OCI-LY7 (cell line): ENCODE results near the gene RBM38. TPM values are rescaled to one million over a fixed set of nuclear protein-coding genes. Genes with fewer than 3 reads are reported as not detected.

ENCODE experiments used
- BruUV-seq: library from RNA; stranded (reverse); fragments of 400-500 nt; replicated peaks from 2 replicates; lab custom pipeline; 2021; lab: Mats Ljungman, UMichigan
- CTCF ChIA-PET: fragments of 300-600 bp; sonication (Branson Sonifier 250); formaldehyde crosslinking; loops from one replicate; lab custom pipeline; 2022; ENCODE audit warnings: antibody characterized with exemption; ENCODE audit not compliant: unreplicated experiment; lab: Charles Lee
- POLR2A ChIA-PET: fragments of 300-600 bp; sonication (Branson Sonifier 250); formaldehyde crosslinking; loops from one replicate; lab custom pipeline; 2022; ENCODE audit warnings: antibody characterized with exemption; lab: Charles Lee
- DNase-seq: peaks from one replicate; pipeline ENCODE4 v3.0.0-alpha.2; 2015; ENCODE audit warnings: low spot score
- H2AFZ ChIP-seq: fragments of 200-600 bp; sonication (generic), shearing (Covaris generic); 2 replicates; pipeline ENCODE4 v1.6.1; 2014; ENCODE audit warnings: mild to moderate bottlenecking, antibody characterized with exemption, low read length, moderate library complexity
- H3K27ac ChIP-seq: fragments of 200-600 bp; sonication (generic); 2 replicates; pipeline ENCODE4 v1.5.1; 2014; ENCODE audit warnings: mixed run types, low read depth, mild to moderate bottlenecking, moderate library complexity, low read length, inconsistent platforms; ENCODE audit not compliant: poor library complexity, severe bottlenecking
- H3K36me3 ChIP-seq: fragments of 200-600 bp; sonication (generic); 2 replicates; pipeline ENCODE4 v1.6.1; 2014; ENCODE audit warnings: mild to moderate bottlenecking, antibody characterized with exemption, low read length, moderate library complexity, mixed read lengths; ENCODE audit not compliant: insufficient read depth
- H3K4me1 ChIP-seq: fragments of 200-600 bp; sonication (generic); 2 replicates; pipeline ENCODE4 v1.5.1; 2014; ENCODE audit warnings: mild to moderate bottlenecking, low read length; ENCODE audit not compliant: insufficient read depth, poor library complexity, severe bottlenecking
- H3K4me2 ChIP-seq: fragments of 200-600 bp; sonication (generic); 2 replicates; pipeline ENCODE4 v1.6.1; 2014; ENCODE audit warnings: mild to moderate bottlenecking, low read length
- H3K4me3 ChIP-seq: fragments of 200-600 bp; sonication (generic); 2 replicates; pipeline ENCODE4 v1.5.1; 2014; ENCODE audit warnings: mild to moderate bottlenecking, low read depth, low read length; ENCODE audit not compliant: poor library complexity, severe bottlenecking
- H3K79me2 ChIP-seq: fragments of 200-600 bp; sonication (generic); 2 replicates; pipeline ENCODE4 v1.6.1; 2016; ENCODE audit warnings: low read depth, mild to moderate bottlenecking, low read length, moderate library complexity, mixed read lengths; ENCODE audit not compliant: insufficient read depth
- H3K9me2 ChIP-seq: fragments of 200-600 bp; sonication (generic); 2 replicates; pipeline ENCODE4 v1.6.1; 2016; ENCODE audit warnings: mild to moderate bottlenecking, low read length, mixed read lengths; ENCODE audit not compliant: insufficient read depth
- H3K9me3 ChIP-seq: fragments of 200-600 bp; sonication (generic); 2 replicates; pipeline ENCODE4 v1.6.1; 2014; ENCODE audit warnings: mild to moderate bottlenecking, mixed run types, low read length, mixed read lengths
- H4K20me1 ChIP-seq: fragments of 200-600 bp; sonication (generic); 2 replicates; pipeline ENCODE4 v1.6.1; 2014; ENCODE audit warnings: mild to moderate bottlenecking, antibody characterized with exemption, low read length, moderate library complexity, mixed read lengths; ENCODE audit not compliant: insufficient read depth
- CTCF ChIP-seq: fragments of 200-600 bp; sonication (generic); conservative IDR thresholded peaks from 2 replicates; pipeline ENCODE4 v1.5.1; 2014; ENCODE audit warnings: mild to moderate bottlenecking, antibody characterized with exemption, low read length, moderate library complexity, mixed read lengths
- EZH2phosphoT487 ChIP-seq: fragments of 200-600 bp; sonication (generic); IDR thresholded peaks from 2 replicates; pipeline ENCODE4 v1.6.1; 2018; ENCODE audit warnings: low read depth, borderline replicate concordance, mild to moderate bottlenecking, mixed run types, antibody characterized with exemption, low read length, moderate library complexity, mixed read lengths
- intact Hi-C: fragments of 100-400 bp; cut with micrococcal nuclease; formaldehyde crosslinking; loops from one replicate; pipeline ENCODE4 v1.10.0; 2022; ENCODE audit not compliant: unreplicated experiment
- total RNA-seq, 2 experiments: library from RNA; depleted of rRNA in 1 of 2; stranded (reverse); fragments of >200 nt in 1 of 2; shearing (Covaris generic) in 1 of 2; gene quantifications; 2 replicates each; pipeline ENCODE4 v1.2.3, GENCODE V29; 2014 to 2022

RBM38 gene
- total RNA-seq, 2 experiments from 2014 or later = 119 to 174 TPM

- BruUV-seq = no TSS peak
- intact Hi-C loops = no loop called here
- TF ChIP-seq CTCF (no peak), EZH2phosphoT487 (no peak)
- Histone ChIP-seq H3K4me2 (no peak overlapping the region), H3K79me2 (no peaks in the 10 kb centered on the region), H3K9me2 (no peaks in the 10 kb centered on the region), H3K27ac (no peak overlapping the region), H3K36me3 (no peaks in the 10 kb centered on the region), H4K20me1 (no peaks in the 10 kb centered on the region), H3K4me1 (peaks cover 29% of the 10 kb centered on the region), H2AFZ (no peak overlapping the region), H3K4me3 (no peak overlapping the region), H3K9me3 (no peaks in the 10 kb centered on the region)
- ChIA-PET CTCF (no interaction called here), POLR2A (no interaction called here)
- DNase-seq = no peak
Measured at GRCh38 chr20:57422254-57422653, 31.1 kb downstream of the RBM38 start.

- CTCF ChIA-PET = interaction anchor here (0.6 to 1.2 kb wide), 3 partner anchors 9 to 1602 kb away, joined by 3 to 5 read pairs (median 4); no protein-coding TSS in a partner anchor
- Histone ChIP-seq H3K4me3 (peak overlapping the region; percentile 51), H3K9me2 (no peaks in the 10 kb centered on the region), H3K79me2 (no peaks in the 10 kb centered on the region), H3K36me3 (no peaks in the 10 kb centered on the region), H3K4me2 (peak overlapping the region; percentile 69), H2AFZ (peak overlapping the region; percentile 53; the same call in 1 of the 2 replicates), H3K27ac (peak overlapping the region; percentile 53), H3K4me1 (peaks cover 50% of the 10 kb centered on the region), H3K9me3 (no peaks in the 10 kb centered on the region), H4K20me1 (no peaks in the 10 kb centered on the region)
- BruUV-seq = no TSS peak
- intact Hi-C loops = no loop called here
- DNase-seq = peak; percentile 84
- TF ChIP-seq CTCF = no peak; the same call in 1 of the 2 replicates
- TF ChIP-seq EZH2phosphoT487 = no peak
- POLR2A ChIA-PET = interaction anchor here (0.6 to 3.4 kb wide), 3 partner anchors 19 to 48 kb away, joined by 3 to 11 read pairs (median 4); no protein-coding TSS in a partner anchor
Measured at GRCh38 chr20:57425150-57426013, 34.2 kb downstream of the RBM38 start.
